GM19452 (cell line): ENCODE results near the gene LPP.

Experiments
- ATAC-seq: cut with Tn5 transposase; IDR thresholded peaks from one replicate; pipeline ENCODE4 v1.9.1; 2021; ENCODE audit not compliant: unreplicated experiment

Gene LPP

GRCh38 chr3:188802645-188803044 is 648.7 kb downstream of the LPP start:
- ATAC-seq: no peak

- ATAC-seq: no peak
Measured at GRCh38 chr3:188807006-188807405, 653.0 kb downstream of the LPP start.

- no peak for ATAC-seq
Measured at GRCh38 chr3:188812198-188812597, 658.2 kb downstream of the LPP start.

GRCh38 chr3:188814581-188814980 is 660.6 kb downstream of the LPP start:
- ATAC-seq: no peak

GRCh38 chr3:188817103-188817934 is 663.4 kb downstream of the LPP start:
- no peak for ATAC-seq

GRCh38 chr3:188817935-188818269 is 663.9 kb downstream of the LPP start:
- no peak for ATAC-seq

- ATAC-seq: no peak
Measured at GRCh38 chr3:188818282-188818681, 664.3 kb downstream of the LPP start.

- ATAC-seq: no peak
Measured at GRCh38 chr3:188819939-188820338, 666.0 kb downstream of the LPP start.

GRCh38 chr3:188822004-188822403 is 668.0 kb downstream of the LPP start:
- ATAC-seq: no peak

GRCh38 chr3:188822411-188822810 is 668.5 kb downstream of the LPP start:
- no peak for ATAC-seq

GRCh38 chr3:188824566-188824965 is 670.6 kb downstream of the LPP start:
- no peak for ATAC-seq

- ATAC-seq: no peak
Measured at GRCh38 chr3:188825901-188826300, 671.9 kb downstream of the LPP start.

GRCh38 chr3:188826574-188826973 is 672.6 kb downstream of the LPP start:
- no peak for ATAC-seq

- ATAC-seq: no peak
Measured at GRCh38 chr3:188827103-188827502, 673.1 kb downstream of the LPP start.

- no peak for ATAC-seq
Measured at GRCh38 chr3:188827576-188827975, 673.6 kb downstream of the LPP start.

- no peak for ATAC-seq
Measured at GRCh38 chr3:188829130-188829529, 675.2 kb downstream of the LPP start.

- ATAC-seq: no peak
Measured at GRCh38 chr3:188829576-188829975, 675.6 kb downstream of the LPP start.

GRCh38 chr3:188830893-188831292 is 676.9 kb downstream of the LPP start:
- ATAC-seq: no peak

GRCh38 chr3:188832146-188832545 is 678.2 kb downstream of the LPP start:
- ATAC-seq: no peak

GRCh38 chr3:188832961-188833721 is 679.2 kb downstream of the LPP start:
- ATAC-seq: no peak

- ATAC-seq: no peak
Measured at GRCh38 chr3:188834349-188834748, 680.4 kb downstream of the LPP start.

- no peak for ATAC-seq
Measured at GRCh38 chr3:188839187-188839695, 685.3 kb downstream of the LPP start.
